Mesendoderm (in vitro differentiated cells): Measurements from ENCODE around the gene ERC1.

ENCODE experiments used
- DNase-seq: peaks from one replicate; pipeline ENCODE4 v3.0.0; 2013
- H2AK5ac ChIP-seq: 2 replicates; pipeline ENCODE4 v1.6.1; 2013; ENCODE audit warnings: low read length, inconsistent platforms
- H2BK120ac ChIP-seq: 2 replicates; pipeline ENCODE4 v1.6.1; 2013; ENCODE audit warnings: low read depth, mild to moderate bottlenecking, low read length, moderate library complexity, mixed read lengths
- H2BK15ac ChIP-seq: replicated peaks from 2 replicates; pipeline ENCODE4 v1.6.1; 2013; ENCODE audit warnings: low read depth, mild to moderate bottlenecking, moderate library complexity
- H2BK5ac ChIP-seq: 2 replicates; pipeline ENCODE4 v1.6.1; 2013; ENCODE audit warnings: low read length, inconsistent platforms
- H3K18ac ChIP-seq: 2 replicates; pipeline ENCODE4 v1.6.1; 2013; ENCODE audit warnings: mild to moderate bottlenecking, low read length, mixed read lengths
- H3K23ac ChIP-seq: one replicate; pipeline ENCODE4 v1.6.1; 2013; ENCODE audit warnings: low read length
- H3K27ac ChIP-seq: 2 replicates; pipeline ENCODE4 v1.5.1; 2013; ENCODE audit warnings: low read depth, mild to moderate bottlenecking, inconsistent platforms, low read length, moderate library complexity
- H3K27me3 ChIP-seq: 2 replicates; pipeline ENCODE4 v1.6.1; 2013; ENCODE audit warnings: low read length, control low read depth, mild to moderate bottlenecking, inconsistent platforms; ENCODE audit not compliant: insufficient read depth, poor library complexity
- H3K36me3 ChIP-seq: 2 replicates; pipeline ENCODE4 v1.6.1; 2013; ENCODE audit warnings: low read length, inconsistent platforms; ENCODE audit not compliant: control insufficient read depth, insufficient read depth
- H3K4ac ChIP-seq: one replicate; pipeline ENCODE4 v1.6.1; 2013; ENCODE audit warnings: low read depth, mild to moderate bottlenecking, low read length, moderate library complexity
- H3K4me1 ChIP-seq: 2 replicates; pipeline ENCODE4 v1.6.1; 2013; ENCODE audit warnings: low read depth, low read length, inconsistent platforms; ENCODE audit not compliant: control insufficient read depth
- H3K4me2 ChIP-seq: 2 replicates; pipeline ENCODE4 v1.6.1; 2013; ENCODE audit warnings: low read length
- H3K4me3 ChIP-seq: 2 replicates; pipeline ENCODE4 v1.5.1; 2013; ENCODE audit warnings: mild to moderate bottlenecking, low read length
- H3K56ac ChIP-seq: one replicate; pipeline ENCODE4 v1.6.1; 2013; ENCODE audit warnings: low read length
- H3K79me1 ChIP-seq: 2 replicates; pipeline ENCODE4 v1.6.1; 2013; ENCODE audit warnings: low read length, inconsistent platforms
- H3K79me2 ChIP-seq: 2 replicates; pipeline ENCODE4 v1.6.1; 2013; ENCODE audit warnings: mild to moderate bottlenecking, low read length; ENCODE audit not compliant: control insufficient read depth, insufficient read depth
- H3K9ac ChIP-seq: 2 replicates; pipeline ENCODE4 v1.6.1; 2013; ENCODE audit warnings: low read length, inconsistent platforms
- H4K5ac ChIP-seq: one replicate; pipeline ENCODE4 v1.6.1; 2013; ENCODE audit warnings: low read length
- H4K8ac ChIP-seq: one replicate; pipeline ENCODE4 v1.6.1; 2013; ENCODE audit warnings: low read depth, mild to moderate bottlenecking, control low read depth, low read length, moderate library complexity
- WGBS: extraction: QIAGEN DNeasy Blood & Tissue Kit; methylation state at CpG from one replicate; pipeline ENCODE4 v1.1.7; 2013; ENCODE audit warnings: low lambda C conversion rate, missing lambda C conversion rate; ENCODE audit not compliant: insufficient coverage; ENCODE audit errors: extremely low coverage; 5-methylcytosine and 5-hydroxymethylcytosine counted together

ERC1 gene

DNA sequence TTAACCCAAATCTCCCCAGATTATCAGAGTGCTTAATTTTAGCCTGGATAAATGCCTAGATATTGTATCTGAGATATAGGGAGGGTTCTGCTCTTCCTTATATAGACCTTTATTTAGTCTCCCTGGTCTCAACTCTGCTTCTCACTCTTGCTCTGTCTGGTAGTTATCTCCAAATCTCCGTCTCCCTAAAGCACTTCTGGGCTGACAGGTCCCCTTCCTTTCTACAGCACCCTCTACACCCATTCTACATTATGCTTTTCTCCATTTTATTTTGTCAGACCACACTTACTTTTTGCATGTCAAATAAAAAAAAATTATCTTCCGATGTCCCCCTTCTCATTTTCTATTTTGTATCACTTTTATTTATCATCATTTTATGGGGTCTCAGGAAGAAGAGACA, 2.0 kb upstream of the ERC1 start:
- no peaks in the 10 kb centered on the region for H3K27me3 ChIP-seq
- no peak overlapping the region for H2BK15ac ChIP-seq
- no peak overlapping the region for H3K27ac ChIP-seq
- H3K79me1 ChIP-seq = peaks cover 1% of the 10 kb centered on the region
- no peak overlapping the region for H2BK5ac ChIP-seq
- no peak overlapping the region for H3K4me3 ChIP-seq
- H3K4me2 ChIP-seq = no peak overlapping the region
- H3K36me3 ChIP-seq = no peaks in the 10 kb centered on the region
- no peak overlapping the region for H3K4ac ChIP-seq
- no peak overlapping the region for H3K9ac ChIP-seq
- H3K79me2 ChIP-seq = peaks cover 4% of the 10 kb centered on the region
- no peak overlapping the region for H4K8ac ChIP-seq
- H3K18ac ChIP-seq = no peak overlapping the region
- H2BK120ac ChIP-seq = no peak overlapping the region
- no peak for DNase-seq
- no peak overlapping the region for H2AK5ac ChIP-seq
- no peak overlapping the region for H3K23ac ChIP-seq
- no peak overlapping the region for H4K5ac ChIP-seq
- WGBS = no CpG with 5 or more reads among the region's 2 CpGs
- no peak overlapping the region for H3K56ac ChIP-seq
- H3K4me1 ChIP-seq = no peaks in the 10 kb centered on the region

DNA sequence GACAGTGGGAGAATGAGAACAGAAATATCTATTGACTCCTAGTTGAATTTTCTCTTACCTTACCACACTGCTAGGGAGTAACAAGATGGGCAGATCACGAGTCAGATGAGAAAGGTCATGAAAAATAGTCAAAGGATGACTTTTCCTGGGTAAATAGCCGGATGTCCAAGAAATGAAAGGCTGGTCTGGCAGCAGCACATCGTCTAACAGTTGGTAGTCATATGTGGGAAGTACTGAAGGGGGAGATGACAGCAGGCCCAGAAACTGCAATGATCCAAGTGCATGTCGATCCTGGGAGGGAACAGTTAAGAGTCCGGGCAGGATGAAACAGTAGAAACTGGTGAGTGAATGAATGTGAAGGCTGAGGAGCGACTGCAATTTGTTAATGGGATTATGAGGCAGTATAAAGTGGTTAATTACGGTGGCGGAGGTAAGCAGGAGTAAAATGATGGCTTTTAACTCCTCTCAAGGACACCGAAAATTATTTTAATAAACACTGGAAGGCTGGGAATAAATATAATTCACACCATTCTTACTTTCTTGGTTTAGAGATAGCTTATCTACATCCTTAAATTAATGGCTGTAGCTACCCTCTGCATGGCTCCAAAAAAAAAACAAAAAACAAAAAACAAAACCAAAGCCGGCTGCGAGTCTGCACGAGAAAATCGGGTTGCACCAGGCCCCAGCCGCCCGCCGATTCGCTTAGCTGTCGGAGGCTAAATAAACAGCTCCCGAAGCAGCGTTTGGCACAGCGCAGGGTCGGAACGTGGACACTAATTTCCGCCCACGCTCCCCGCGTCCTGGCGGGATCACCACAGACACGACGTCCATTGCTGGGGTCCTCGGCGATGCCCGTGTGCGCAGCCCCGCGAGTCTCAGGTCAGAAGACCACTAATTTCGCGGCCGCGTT, 1.0 kb upstream of the ERC1 start:
- H3K4me2 ChIP-seq = peak overlapping the region; percentile 77
- no peak overlapping the region for H2AK5ac ChIP-seq
- peak overlapping the region; percentile 81 for H3K4ac ChIP-seq
- H4K5ac ChIP-seq = no peak overlapping the region
- DNase-seq = peak; percentile 61
- H3K27me3 ChIP-seq = no peaks in the 10 kb centered on the region
- peak overlapping the region; percentile 83 for H3K9ac ChIP-seq
- H2BK120ac ChIP-seq = no peak overlapping the region
- H3K23ac ChIP-seq = no peak overlapping the region
- peak overlapping the region; percentile 8 for H2BK5ac ChIP-seq
- peak overlapping the region; percentile 46 for H3K18ac ChIP-seq
- H4K8ac ChIP-seq = no peak overlapping the region
- no peaks in the 10 kb centered on the region for H3K36me3 ChIP-seq
- peak overlapping the region; percentile 60 for H3K4me3 ChIP-seq
- H3K27ac ChIP-seq = peak overlapping the region; percentile 81
- H3K79me1 ChIP-seq = peaks cover 1% of the 10 kb centered on the region
- peak overlapping the region; percentile 94 for H3K56ac ChIP-seq
- H3K4me1 ChIP-seq = no peaks in the 10 kb centered on the region
- peaks cover 4% of the 10 kb centered on the region for H3K79me2 ChIP-seq
- H2BK15ac ChIP-seq = no peak overlapping the region
- no CpG with 5 or more reads among the region's 40 CpGs for WGBS

DNA sequence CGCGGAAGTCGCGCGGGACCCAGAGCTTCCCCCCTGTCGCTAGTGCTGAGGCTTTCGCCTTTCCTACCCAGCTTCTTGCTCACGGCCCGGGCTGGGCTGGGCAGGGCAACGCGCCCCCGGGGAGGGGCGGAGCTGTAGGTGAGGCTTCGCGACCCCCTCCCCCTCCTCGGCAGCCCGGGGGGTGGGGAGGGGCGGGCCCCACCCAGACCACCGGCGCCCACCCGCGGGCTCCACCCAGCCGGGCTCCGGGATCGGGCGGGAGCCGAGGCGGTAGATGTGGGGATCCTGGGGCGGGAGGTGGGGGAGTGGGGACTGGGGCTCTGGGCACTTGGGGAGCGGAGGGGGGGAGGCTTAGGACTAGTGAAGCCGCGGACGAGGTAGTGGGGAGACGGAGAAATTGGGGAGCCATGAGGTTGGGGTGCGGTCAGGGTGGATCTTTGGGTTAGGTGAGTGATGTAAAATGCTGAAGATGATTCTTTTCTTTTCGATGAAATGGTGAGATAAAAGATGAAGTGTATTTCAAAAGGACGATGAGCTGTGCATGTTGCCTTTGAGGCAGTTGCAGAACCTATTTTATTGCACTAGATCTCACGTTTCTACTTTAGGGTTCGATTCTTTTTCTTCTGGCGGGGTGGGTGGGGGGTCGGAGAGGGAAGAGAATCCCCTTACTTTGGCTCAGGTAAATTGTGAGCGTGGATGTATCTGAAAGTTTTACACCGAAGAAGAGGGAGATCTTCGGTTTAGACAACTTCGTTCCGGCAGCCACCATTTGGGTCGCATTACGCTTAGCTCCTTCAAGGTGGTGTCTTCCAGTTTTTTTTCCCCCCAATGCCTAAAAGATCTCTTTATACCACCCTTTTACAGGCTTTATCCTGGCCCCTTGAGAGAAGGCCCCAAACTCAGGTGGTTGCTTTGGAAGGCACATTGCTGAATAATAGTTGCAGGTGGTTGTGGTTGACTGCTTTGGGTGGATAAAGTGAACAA, 619 bp downstream of the ERC1 start:
- no peak overlapping the region for H2BK15ac ChIP-seq
- H3K4ac ChIP-seq = peak overlapping the region; percentile 73
- no peaks in the 10 kb centered on the region for H3K36me3 ChIP-seq
- no peaks in the 10 kb centered on the region for H3K27me3 ChIP-seq
- peak overlapping the region; percentile 74 for H3K56ac ChIP-seq
- peak overlapping the region; percentile 53 for H3K9ac ChIP-seq
- H2AK5ac ChIP-seq = no peak overlapping the region
- WGBS = no CpG with 5 or more reads among the region's 48 CpGs
- H3K23ac ChIP-seq = no peak overlapping the region
- peaks cover 1% of the 10 kb centered on the region for H3K79me1 ChIP-seq
- peak overlapping the region; percentile 30 for H3K4me2 ChIP-seq
- H4K8ac ChIP-seq = no peak overlapping the region
- peaks cover 9% of the 10 kb centered on the region for H3K79me2 ChIP-seq
- peak overlapping the region; percentile 86 for H3K18ac ChIP-seq
- no peak overlapping the region for H2BK120ac ChIP-seq
- peak overlapping the region; percentile 69 for H3K27ac ChIP-seq
- no peak overlapping the region for H2BK5ac ChIP-seq
- H3K4me3 ChIP-seq = peak overlapping the region; percentile 34
- H3K4me1 ChIP-seq = no peaks in the 10 kb centered on the region
- peak; percentile 30 for DNase-seq
- no peak overlapping the region for H4K5ac ChIP-seq

DNA sequence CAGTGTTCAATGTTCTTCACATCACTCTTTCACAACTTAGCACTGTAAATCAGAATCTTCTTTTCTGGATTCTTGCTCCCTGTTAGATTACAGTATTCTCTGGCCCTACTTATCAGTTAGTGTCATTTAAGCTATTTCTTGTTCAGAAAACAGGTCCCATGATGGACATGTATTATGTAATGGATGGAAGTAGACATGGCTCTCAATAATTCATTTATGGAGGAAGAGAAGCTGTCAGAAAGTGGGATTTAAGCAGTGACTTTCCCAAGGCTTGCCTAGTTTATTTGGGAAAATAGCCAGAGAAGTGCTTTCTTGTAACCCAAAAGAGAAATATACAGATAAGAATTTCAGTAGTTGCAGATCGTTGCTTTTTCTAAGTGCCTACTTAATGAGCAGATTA, 1.6 kb downstream of the ERC1 start:
- no peak overlapping the region for H3K18ac ChIP-seq
- H4K8ac ChIP-seq = no peak overlapping the region
- H3K4me2 ChIP-seq = no peak overlapping the region
- H2BK5ac ChIP-seq = no peak overlapping the region
- H3K4me1 ChIP-seq = no peaks in the 10 kb centered on the region
- no peak overlapping the region for H3K56ac ChIP-seq
- H3K27me3 ChIP-seq = no peaks in the 10 kb centered on the region
- no peak overlapping the region for H3K4me3 ChIP-seq
- H3K27ac ChIP-seq = no peak overlapping the region
- H2AK5ac ChIP-seq = no peak overlapping the region
- no peaks in the 10 kb centered on the region for H3K36me3 ChIP-seq
- H2BK120ac ChIP-seq = no peak overlapping the region
- DNase-seq = no peak
- H4K5ac ChIP-seq = no peak overlapping the region
- no peak overlapping the region for H2BK15ac ChIP-seq
- no peak overlapping the region for H3K9ac ChIP-seq
- no peak overlapping the region for H3K4ac ChIP-seq
- WGBS = no CpG with 5 or more reads among the region's 1 CpG
- no peak overlapping the region for H3K23ac ChIP-seq
- peaks cover 4% of the 10 kb centered on the region for H3K79me1 ChIP-seq
- H3K79me2 ChIP-seq = peaks cover 10% of the 10 kb centered on the region

DNA sequence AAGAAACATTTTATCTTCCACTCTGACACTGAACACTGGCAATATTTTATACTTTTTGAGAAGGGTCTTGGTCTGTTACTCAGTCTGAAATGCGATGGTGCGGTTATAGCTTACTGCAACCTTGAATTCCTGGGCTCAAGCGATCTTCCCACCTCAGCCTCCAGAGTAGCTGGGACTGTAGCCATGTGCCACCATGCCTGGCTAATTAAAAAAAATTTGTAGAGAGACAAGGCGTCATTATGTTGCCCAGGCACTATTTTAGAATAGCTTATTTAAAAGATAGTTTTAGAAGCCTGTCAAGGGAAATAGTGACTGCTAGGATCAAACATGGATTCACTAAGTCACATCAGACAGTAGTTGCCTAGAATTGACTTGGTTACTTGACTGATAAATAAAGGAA, 5.9 kb downstream of the ERC1 start:
- Histone ChIP-seq H2BK15ac (no peak overlapping the region), H3K27ac (no peak overlapping the region), H3K36me3 (no peaks in the 10 kb centered on the region), H3K56ac (no peak overlapping the region), H3K4me2 (no peak overlapping the region), H3K18ac (no peak overlapping the region), H3K4me3 (no peak overlapping the region), H2BK5ac (no peak overlapping the region), H3K27me3 (no peaks in the 10 kb centered on the region), H4K8ac (no peak overlapping the region), H2AK5ac (no peak overlapping the region), H3K79me2 (peaks cover 10% of the 10 kb centered on the region), H3K79me1 (peaks cover 8% of the 10 kb centered on the region), H3K4ac (no peak overlapping the region), H3K9ac (no peak overlapping the region), H4K5ac (no peak overlapping the region), H2BK120ac (no peak overlapping the region), H3K4me1 (no peaks in the 10 kb centered on the region), H3K23ac (no peak overlapping the region)
- no peak for DNase-seq
- no CpG with 5 or more reads among the region's 4 CpGs for WGBS
